SK-N-SH (cell line): ENCODE results near the gene RGS7. TPM values are rescaled to one million over a fixed set of nuclear protein-coding genes. Genes with fewer than 3 reads are reported as not detected.
"Not testable (repeated sequence)": the region's sequence is repeated elsewhere in the genome, so short reads cannot be mapped to it uniquely, and the experiment has no call there.

Experiments
- CTCF ChIA-PET: fragments of 300-600, 350-600 bp; formaldehyde crosslinking; extraction: SDS; loops from one replicate; lab custom pipeline; 2021; lab: Yijun Ruan, JAX
- POLR2A ChIA-PET: fragments of 350-600 bp; sonication (Branson Sonifier 250); formaldehyde crosslinking; extraction: SDS; loops from one replicate; lab custom pipeline; 2020; ENCODE audit warnings: antibody characterized with exemption, inconsistent platforms; lab: Yijun Ruan, JAX
- DNase-seq: peaks from one replicate; pipeline ENCODE4 v3.0.0; 2012
- H2AFZ ChIP-seq: fragments of 200-600 bp; sonication (generic); 2 replicates; pipeline ENCODE4 v1.8.1; 2016; ENCODE audit warnings: antibody characterized with exemption, mild to moderate bottlenecking, low read depth
- H3F3A ChIP-seq: fragments of 200-600 bp; sonication (generic); replicated peaks from 2 replicates; pipeline ENCODE3; 2016; ENCODE audit warnings: antibody characterized with exemption, mild to moderate bottlenecking; ENCODE audit not compliant: insufficient read depth
- H3K27ac ChIP-seq, 2 experiments: fragments of 200-500 bp in 1 of 2; fragments of 200-600 bp in 1 of 2; sonication (Bioruptor generic) in 1 of 2; sonication (generic), shearing (Covaris generic) in 1 of 2; 2 replicates each; pipeline versions ENCODE4 v1.5.1 to v1.6.1; 2014 to 2016; ENCODE audit warnings: low read depth in 2 of 2, inconsistent platforms in 1 of 2, low read length in 1 of 2, mild to moderate bottlenecking in 1 of 2, mixed read lengths in 1 of 2
- H3K27me3 ChIP-seq: fragments of 200-600 bp; sonication (generic), shearing (Covaris generic); 2 replicates; pipeline ENCODE4 v1.6.1; 2016; ENCODE audit warnings: mixed run types; ENCODE audit not compliant: insufficient read depth
- H3K36me3 ChIP-seq, 2 experiments: fragments of 200-500 bp in 1 of 2; fragments of 200-600 bp in 1 of 2; sonication (Bioruptor generic) in 1 of 2; sonication (generic) in 1 of 2; replicated peaks in 1 of 2; 2 replicates each; pipeline versions ENCODE3 to v1.5.1; 2014 to 2016; ENCODE audit warnings: low read length in 1 of 2, mild to moderate bottlenecking in 1 of 2; ENCODE audit not compliant: insufficient read depth in 2 of 2, control insufficient read depth in 1 of 2
- H3K4me1 ChIP-seq, 2 experiments: fragments of 200-500 bp in 1 of 2; fragments of 200-600 bp in 1 of 2; sonication (Bioruptor generic) in 1 of 2; sonication (generic), shearing (Covaris generic) in 1 of 2; 2 replicates each; pipeline versions ENCODE4 v1.5.1 to v1.6.1; 2014 to 2016; ENCODE audit warnings: low read depth in 1 of 2, low read length in 1 of 2, mixed run types in 1 of 2; ENCODE audit not compliant: insufficient read depth in 2 of 2, control insufficient read depth in 1 of 2
- H3K4me2 ChIP-seq: fragments of 200-600 bp; sonication (generic), shearing (Covaris generic); 2 replicates; pipeline ENCODE4 v1.6.1; 2017; ENCODE audit warnings: mixed run types
- H3K4me3 ChIP-seq, 2 experiments: fragments of 200-500 bp in 1 of 2; fragments of 200-600 bp in 1 of 2; sonication (Bioruptor generic) in 1 of 2; sonication (generic), shearing (Covaris generic) in 1 of 2; 2 replicates each; pipeline versions ENCODE4 v1.5.1 to v1.8.1; 2014 to 2016; ENCODE audit warnings: low read depth in 2 of 2, inconsistent platforms in 1 of 2, low read length in 1 of 2, mild to moderate bottlenecking in 1 of 2, mixed read lengths in 1 of 2, moderate library complexity in 1 of 2
- H3K79me2 ChIP-seq: fragments of 200-600 bp; sonication (generic); 2 replicates; pipeline ENCODE4 v1.8.1; 2017; ENCODE audit warnings: mild to moderate bottlenecking; ENCODE audit not compliant: insufficient read depth
- H3K9ac ChIP-seq: fragments of 200-600 bp; sonication (generic); 2 replicates; pipeline ENCODE4 v1.6.1; 2017; ENCODE audit warnings: mixed run types
- H3K9me2 ChIP-seq: fragments of 200-600 bp; sonication (generic); 2 replicates; pipeline ENCODE4 v1.6.1; 2017; ENCODE audit warnings: mixed run types
- H3K9me3 ChIP-seq: fragments of 200-600 bp; sonication (generic); 2 replicates; pipeline ENCODE4 v1.6.1; 2017; ENCODE audit warnings: mixed run types, mild to moderate bottlenecking, moderate library complexity
- H4K20me1 ChIP-seq: fragments of 200-600 bp; sonication (generic); 2 replicates; pipeline ENCODE4 v1.6.1; 2017; ENCODE audit warnings: mild to moderate bottlenecking, mixed run types; ENCODE audit not compliant: insufficient read depth
- EP300 ChIP-seq, 2 experiments: IDR thresholded peaks; 2 replicates each; pipeline versions ENCODE4 v1.4.0 to v1.6.1; 2012; ENCODE audit warnings: borderline replicate concordance in 1 of 2, low read depth in 1 of 2, low read length in 1 of 2
- FOSL2 ChIP-seq: IDR thresholded peaks from 2 replicates; pipeline ENCODE4 v1.4.0; 2012; ENCODE audit warnings: low read depth, mild to moderate bottlenecking, moderate library complexity, borderline replicate concordance
- FOXJ3 ChIP-seq: sonication (generic); formaldehyde crosslinking; IDR thresholded peaks from 2 replicates; pipeline ENCODE4 v1.5.1; 2020; ENCODE audit warnings: mild to moderate bottlenecking, missing genetic modification reagents
- GABPA ChIP-seq: IDR thresholded peaks from 2 replicates; pipeline ENCODE4 v1.4.0; 2012; ENCODE audit warnings: low read depth, mild to moderate bottlenecking
- GATA2 ChIP-seq: sonication (generic); formaldehyde crosslinking; IDR thresholded peaks from 2 replicates; pipeline ENCODE4 v1.5.0; 2020; ENCODE audit warnings: mild to moderate bottlenecking, missing genetic modification reagents
- JUND ChIP-seq: IDR thresholded peaks from 2 replicates; pipeline ENCODE4 v1.4.0; 2012
- PBX3 ChIP-seq: IDR thresholded peaks from 2 replicates; pipeline ENCODE4; 2012
- RXRA ChIP-seq: IDR thresholded peaks from 2 replicates; pipeline ENCODE4 v1.4.0; 2012; ENCODE audit warnings: low read depth, mild to moderate bottlenecking, borderline replicate concordance
- SMC3 ChIP-seq: IDR thresholded peaks from 2 replicates; pipeline ENCODE4 v1.6.1; 2012; ENCODE audit warnings: low read depth, low read length, improper control_type of control experiment
- USF1 ChIP-seq: IDR thresholded peaks from 2 replicates; pipeline ENCODE4 v1.4.0; 2012; ENCODE audit warnings: low read depth, borderline replicate concordance
- WGBS: methylation state at CpG from one replicate; pipeline ENCODE4 v1.1.6; 2017; ENCODE audit warnings: low lambda C conversion rate; 5-methylcytosine and 5-hydroxymethylcytosine counted together
- polyA plus RNA-seq, 3 experiments: library from polyadenylated mRNA; depleted of rRNA; stranded (reverse); fragments of >200 nt; gene quantifications; 2 replicates each; pipeline ENCODE4 v1.2.3, GENCODE V29; 2012

RGS7 gene
- polyA plus RNA-seq, 1 of the 3 experiments (the other 2 are of a cell fraction): 0.36 TPM

GRCh38 chr1:241095847-241096246 lies 261.2 kb downstream of the RGS7 start:
- WGBS: 55% methylated on average over 6 of the region's 6 CpGs
- Histone ChIP-seq H3K27me3 (no peaks in the 10 kb centered on the region), H4K20me1 (no peaks in the 10 kb centered on the region), H3K9me2 (no peaks in the 10 kb centered on the region), H3F3A (no peaks in the 10 kb centered on the region), H3K4me2 (no peak overlapping the region), H3K4me3 (no peak overlapping the region), H3K9ac (no peak overlapping the region), H3K4me1 (no peaks in the 10 kb centered on the region; a peak in 1 of 4 replicates), H2AFZ (no peak overlapping the region), H3K79me2 (no peaks in the 10 kb centered on the region), H3K36me3 (no peaks in the 10 kb centered on the region), H3K27ac (no peak overlapping the region), H3K9me3 (no peaks in the 10 kb centered on the region)
- ChIA-PET POLR2A (no interaction called here), CTCF (no interaction called here)
- DNase-seq: no peak
- TF ChIP-seq PBX3: no peak
- TF ChIP-seq USF1: no peak
- no peak for TF ChIP-seq GABPA
- TF ChIP-seq JUND: no peak
- no peak for TF ChIP-seq RXRA
- TF ChIP-seq FOSL2: no peak
- TF ChIP-seq FOXJ3 (CRISPR knock-in tag): no peak

GRCh38 chr1:241090798-241091197 lies 266.2 kb downstream of the RGS7 start:
- ChIA-PET POLR2A (no interaction called here), CTCF (interaction anchor here (1.3 kb wide), 1 partner anchor 17 kb away, joined by 3 read pairs; no protein-coding TSS in a partner anchor)
- no peak for DNase-seq
- no peak overlapping the region for H3K27ac ChIP-seq
- no peak overlapping the region for H3K4me3 ChIP-seq
- H3K9me3 ChIP-seq: no peaks in the 10 kb centered on the region
- no peaks in the 10 kb centered on the region for H3K36me3 ChIP-seq
- no peaks in the 10 kb centered on the region for H4K20me1 ChIP-seq
- H3K79me2 ChIP-seq: no peaks in the 10 kb centered on the region
- no peaks in the 10 kb centered on the region for H3K9me2 ChIP-seq
- WGBS: 41% methylated on average over 3 of the region's 3 CpGs
- no peaks in the 10 kb centered on the region for H3K27me3 ChIP-seq
- H3K4me1 ChIP-seq: no peaks in the 10 kb centered on the region; a peak in 1 of 4 replicates
- H3K9ac ChIP-seq: no peak overlapping the region
- no peak for TF ChIP-seq FOSL2
- no peak for TF ChIP-seq GATA2 (CRISPR knock-in tag)
- no peak for TF ChIP-seq PBX3
- TF ChIP-seq SMC3: no peak
- TF ChIP-seq EP300 (IDR thresholded peaks at IDR 0.05; ENCODE audit: borderline replicate concordance in 1 of 2, low read depth in 1 of 2, low read length in 1 of 2): no peak
- no peak for TF ChIP-seq GABPA
- H2AFZ ChIP-seq: no peak overlapping the region
- no peak overlapping the region for H3K4me2 ChIP-seq
- H3F3A ChIP-seq: no peaks in the 10 kb centered on the region

- CTCF ChIA-PET, H3K27me3 ChIP-seq, H3K4me3 ChIP-seq, H3K36me3 ChIP-seq, H3K79me2 ChIP-seq, H3K4me1 ChIP-seq, H3K27ac ChIP-seq, H3F3A ChIP-seq, H3K4me2 ChIP-seq, H4K20me1 ChIP-seq, H3K9ac ChIP-seq, DNase-seq, H3K9me2 ChIP-seq, H3K9me3 ChIP-seq, POLR2A ChIA-PET, H2AFZ ChIP-seq: not testable (repeated sequence)
- WGBS: 14% methylated on average over 1 of the region's 1 CpG
Measured at GRCh38 chr1:241089066-241089465, 267.9 kb downstream of the RGS7 start.

GRCh38 chr1:241088075-241088474 lies 268.9 kb downstream of the RGS7 start:
- H3K27me3 ChIP-seq, H3K9me3 ChIP-seq, H3K9me2 ChIP-seq, CTCF ChIA-PET, POLR2A ChIA-PET, DNase-seq, H3K79me2 ChIP-seq, H4K20me1 ChIP-seq, H3K4me2 ChIP-seq, H3K4me1 ChIP-seq, H2AFZ ChIP-seq, H3K9ac ChIP-seq, H3K36me3 ChIP-seq, H3K4me3 ChIP-seq, H3F3A ChIP-seq, H3K27ac ChIP-seq: not testable (repeated sequence)
- WGBS: 28% methylated on average over 2 of the region's 2 CpGs
